HTR-8/SVneo (cell line): ENCODE results near the gene TP53TG5.

Source experiments
- DNase-seq: peaks from one replicate; pipeline ENCODE4 v3.0.0; 2011; ENCODE audit warnings: low spot score, mixed read lengths; ENCODE audit not compliant: insufficient read length
- FAIRE-seq: peaks from 2 replicates; lab custom pipeline; 2011; peaks lifted over from hg19 to GRCh38; lab: Jason Lieb, UNC

Gene TP53TG5

DNA sequence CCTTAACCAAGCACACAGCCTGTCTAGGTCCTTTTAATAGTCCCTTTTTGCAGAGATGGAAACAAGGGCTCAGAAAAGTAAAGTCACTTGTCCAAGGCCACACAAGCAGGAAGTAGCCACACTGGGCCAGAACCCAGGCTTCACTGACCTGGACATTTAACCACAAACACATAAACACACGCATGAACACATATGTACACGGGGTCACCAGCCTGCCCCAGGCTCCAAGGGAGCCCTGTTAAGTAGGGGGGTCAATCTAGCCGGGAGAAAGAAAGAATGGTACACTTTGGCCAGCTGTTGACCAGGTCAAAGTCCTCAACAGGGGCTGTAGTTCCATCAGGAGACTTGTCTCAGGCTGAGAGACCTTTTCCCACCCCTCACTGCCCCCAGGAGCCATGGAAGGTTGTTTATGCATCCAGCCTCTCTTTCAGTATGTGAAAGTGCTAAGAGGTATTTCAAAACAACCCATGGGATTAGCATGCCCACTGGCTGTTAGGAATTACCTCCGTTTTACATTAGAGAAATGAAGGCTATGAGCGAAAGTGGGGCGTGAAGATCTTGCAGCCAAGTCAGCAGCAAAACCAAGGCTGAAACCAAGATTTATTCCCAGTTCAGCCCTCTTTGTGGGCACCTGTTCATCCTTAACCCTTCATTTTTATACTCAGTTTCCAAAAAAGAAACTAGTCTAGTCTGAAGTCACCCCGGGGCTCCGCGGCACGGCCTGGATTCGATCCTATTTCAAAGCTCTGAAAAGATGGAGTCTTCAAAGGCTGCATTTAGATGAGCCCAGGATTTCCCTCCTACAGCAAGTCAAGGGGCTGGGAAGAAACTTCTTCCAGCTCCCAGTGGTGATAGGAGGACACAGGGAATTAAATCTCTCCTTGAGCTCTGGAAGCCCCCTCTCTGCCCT lies 39.7 kb downstream of the TP53TG5 start:
- FAIRE-seq (peak; percentile 28), DNase-seq (no peak)

DNA sequence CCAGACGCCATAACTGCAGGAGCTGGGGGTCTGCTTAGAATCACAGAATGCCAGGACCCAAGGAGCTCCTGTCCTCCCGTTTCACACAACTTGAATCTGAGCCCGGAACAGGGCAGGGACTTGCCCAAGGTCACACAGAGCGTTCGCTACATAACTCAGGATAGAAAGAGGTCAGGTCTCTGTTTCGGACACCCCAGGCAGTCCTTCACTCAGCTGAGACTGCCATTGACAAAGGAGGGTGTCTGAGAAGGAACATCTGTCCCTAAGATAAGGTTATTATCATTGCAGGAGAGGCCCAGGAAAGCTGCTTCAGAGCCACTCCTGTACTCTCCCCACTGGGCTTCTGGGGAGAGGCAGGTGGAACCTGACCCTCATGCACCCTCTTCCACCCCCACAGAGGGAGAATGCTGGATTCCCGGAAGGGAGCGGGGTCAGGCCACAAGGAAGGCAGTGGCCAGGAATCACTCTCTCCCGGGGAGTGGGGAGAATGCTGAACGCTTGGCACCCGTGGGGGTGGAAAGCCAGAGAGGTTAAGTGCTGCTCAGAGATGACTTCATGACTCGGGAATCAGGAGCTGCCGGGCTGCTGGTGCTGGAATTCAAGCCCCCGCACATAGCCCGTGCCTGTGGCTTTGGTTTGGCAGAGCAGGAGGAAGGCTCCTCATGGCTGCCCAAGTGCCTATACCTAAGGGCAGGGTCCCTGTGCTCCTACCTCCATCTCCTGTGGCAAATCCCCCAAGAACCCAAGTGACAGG lies 40.6 kb downstream of the TP53TG5 start:
- FAIRE-seq: peak; percentile 93

DNA sequence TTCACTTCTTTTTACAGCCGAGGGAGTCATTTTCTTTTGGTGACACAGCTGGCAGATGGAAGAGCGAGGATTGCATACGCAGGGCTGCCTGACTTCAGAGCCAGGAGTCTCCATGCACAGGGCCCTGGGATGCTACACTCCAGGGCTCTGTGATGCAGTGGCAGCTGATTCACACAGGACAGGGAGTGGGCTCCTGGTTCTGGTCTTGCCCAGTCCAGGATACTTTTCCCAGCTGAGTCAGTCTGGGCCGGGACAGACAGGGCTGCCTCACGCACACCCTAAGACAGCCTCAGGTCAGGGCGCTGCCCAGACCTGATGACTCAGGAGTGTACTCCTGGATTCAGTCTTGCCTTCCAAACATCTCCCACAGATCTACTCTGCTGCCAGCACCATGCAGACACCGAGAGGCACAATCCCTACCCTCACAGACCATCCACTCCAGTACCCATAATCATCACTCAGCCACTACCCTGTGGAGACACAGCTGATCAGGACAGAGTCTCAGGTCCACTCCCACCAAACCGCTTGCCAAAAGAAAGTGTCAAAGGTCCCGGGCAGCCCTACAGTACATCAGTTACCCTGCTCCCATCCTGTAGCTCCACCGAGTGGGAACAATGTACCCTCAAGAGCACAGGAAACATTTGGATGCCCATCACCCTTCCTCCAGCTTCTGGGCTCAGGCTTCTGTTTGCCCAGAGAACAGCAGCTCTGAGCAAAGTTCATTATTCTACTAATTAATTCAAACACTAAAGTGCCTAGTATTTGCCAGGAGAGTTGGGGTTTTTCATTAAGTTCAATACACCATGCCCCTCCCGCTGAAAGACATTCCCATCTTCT lies 41.4 kb downstream of the TP53TG5 start:
- FAIRE-seq (peak; percentile 99), DNase-seq (peak; percentile 77)

More for the DNA sequence above, 40.6 kb downstream of the TP53TG5 start:
- peak; percentile 96 for DNase-seq

DNA sequence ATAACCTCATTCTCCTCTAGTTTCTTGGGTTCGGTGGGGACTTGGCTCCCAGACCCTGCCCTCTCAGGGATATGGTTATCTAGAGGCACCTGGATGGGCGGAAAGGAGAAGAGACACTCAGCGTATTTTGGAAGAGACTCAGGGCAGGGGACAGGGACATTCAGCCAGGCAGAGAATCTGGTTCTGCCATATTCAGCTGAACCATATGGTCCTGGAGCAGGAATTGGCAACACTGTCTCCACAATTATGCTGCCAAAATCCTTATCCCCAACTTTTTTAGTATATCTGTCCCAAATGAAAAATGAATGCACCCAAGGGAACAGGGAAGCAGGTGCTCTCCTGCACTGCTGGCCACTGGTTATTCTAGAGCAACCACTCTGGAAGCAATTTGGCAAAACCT lies 47.6 kb downstream of the TP53TG5 start:
- DNase-seq (no peak), FAIRE-seq (no peak)

DNA sequence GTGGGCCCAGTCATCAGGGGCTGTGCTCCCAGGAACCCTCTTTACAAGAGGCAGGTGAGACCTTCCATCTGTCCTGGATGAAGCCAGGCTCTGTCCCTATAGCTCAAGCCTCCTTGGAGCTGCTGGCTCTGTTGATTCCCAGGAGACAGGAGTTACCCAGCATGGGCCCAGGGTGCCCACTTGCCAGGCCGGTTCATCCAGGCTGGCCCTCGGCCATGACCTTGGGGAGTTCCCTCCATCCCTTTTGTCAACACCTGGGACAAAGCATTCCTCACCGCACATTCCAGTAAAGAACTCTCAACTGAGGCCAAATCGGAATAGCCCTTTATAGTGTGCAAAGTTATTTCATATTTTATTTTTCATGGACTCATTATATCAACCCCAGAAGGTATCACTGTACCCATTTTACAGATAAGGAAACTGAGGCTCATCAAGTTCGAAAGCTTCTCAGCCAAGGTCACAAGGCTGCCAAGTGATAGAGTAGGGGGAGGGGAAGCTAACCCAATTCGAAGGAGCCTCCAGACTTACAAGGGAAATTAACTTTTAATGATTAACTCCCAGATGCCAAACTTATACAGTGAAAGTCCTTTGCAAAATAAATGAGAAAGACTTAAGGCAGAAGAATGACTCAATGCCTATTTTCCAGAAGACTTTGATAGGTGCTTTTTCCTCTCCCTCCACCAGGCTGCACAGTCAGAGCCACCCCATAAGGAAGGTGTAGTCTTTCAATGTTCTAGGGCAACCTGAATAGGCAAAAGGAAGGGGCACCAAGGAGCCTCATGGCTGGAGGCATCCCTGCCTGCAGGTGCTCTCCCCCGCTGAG lies 48.4 kb downstream of the TP53TG5 start:
- no peak for DNase-seq
- FAIRE-seq: peak; percentile 63

DNA sequence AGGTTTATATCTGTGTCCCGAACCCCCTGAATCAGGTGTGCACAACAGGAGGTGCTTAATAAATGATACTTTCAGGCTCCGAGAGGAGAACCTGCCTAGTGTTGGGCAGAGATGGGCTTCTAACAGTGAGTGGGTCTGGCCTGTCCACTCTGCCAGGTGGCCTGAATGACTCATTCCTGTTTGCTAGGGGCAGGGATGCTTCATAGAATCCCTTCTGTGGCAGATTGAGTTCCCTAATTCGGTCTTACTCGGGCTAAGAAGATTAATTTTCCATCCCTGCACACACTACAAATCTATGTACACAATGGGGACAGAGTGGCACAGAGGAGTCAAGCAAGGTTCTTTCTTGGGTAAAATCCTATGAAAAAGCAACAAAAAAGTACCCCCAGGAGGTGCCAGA lies 49.7 kb downstream of the TP53TG5 start:
- no peak for DNase-seq
- peak; percentile 86 for FAIRE-seq

DNA sequence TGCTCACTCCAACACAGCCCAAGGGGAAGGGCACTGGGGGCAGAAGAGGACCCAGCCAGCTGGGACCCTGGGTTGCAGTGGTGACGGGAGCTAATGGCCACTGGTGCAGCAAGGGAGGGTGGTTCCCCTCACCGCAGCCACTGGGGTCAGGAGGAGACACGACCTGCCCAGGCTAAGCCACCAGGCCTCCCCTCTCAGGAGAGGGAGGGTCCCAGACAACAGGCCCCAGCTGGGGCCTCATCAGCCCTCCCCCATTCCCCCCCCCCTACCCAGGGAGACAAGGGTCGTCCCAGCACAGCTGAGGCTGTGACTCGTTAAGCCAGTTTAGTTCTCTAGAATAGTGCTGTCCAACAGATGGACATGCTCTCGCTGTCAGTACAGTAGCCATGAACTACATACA lies 52.8 kb downstream of the TP53TG5 start:
- FAIRE-seq: peak; percentile 75
- DNase-seq: no peak

DNA sequence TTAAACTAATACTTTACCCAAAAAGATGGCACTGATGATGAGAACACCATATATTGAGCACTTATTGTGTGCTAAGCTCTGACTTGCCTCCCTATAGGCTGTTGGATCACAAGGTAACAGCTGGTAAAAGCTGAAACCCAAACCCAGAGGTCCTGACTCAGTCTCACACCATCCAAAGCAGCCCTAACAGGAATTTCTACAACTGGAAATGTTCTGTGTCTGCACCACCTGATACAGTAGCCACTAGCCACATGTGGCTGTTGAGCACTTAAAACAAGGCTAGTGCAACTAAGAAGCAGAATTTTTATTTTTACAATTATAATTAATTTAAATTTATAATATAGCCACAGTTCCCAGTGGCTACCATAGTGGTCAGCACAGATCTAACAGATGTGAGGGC lies 54.4 kb downstream of the TP53TG5 start:
- FAIRE-seq (peak; percentile 38), DNase-seq (no peak)

DNA sequence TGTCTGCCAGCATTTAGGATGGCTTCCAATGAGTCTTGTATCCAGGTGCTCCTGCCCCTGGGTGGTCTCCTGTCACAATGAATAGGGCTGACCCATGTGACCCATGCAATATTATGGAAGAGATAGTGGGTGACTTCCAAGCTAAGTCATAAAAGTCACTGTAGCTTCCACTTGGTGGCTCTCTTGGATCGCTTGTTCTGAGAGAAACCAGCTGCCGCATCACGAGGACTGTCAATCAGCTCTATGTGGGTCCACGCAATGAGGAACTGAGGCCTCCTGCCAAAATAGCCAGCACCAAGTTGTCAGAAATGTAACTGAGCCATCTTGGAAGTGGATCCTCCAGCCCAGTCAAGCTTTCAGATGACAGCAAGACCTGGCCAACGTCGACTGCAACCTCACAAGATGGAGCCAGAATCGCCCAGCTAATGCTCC lies 55.2 kb downstream of the TP53TG5 start:
- FAIRE-seq: peak; percentile 88
- peak; percentile 84 for DNase-seq
